Measurements from ENCODE around the gene AXL. TPM values are rescaled to one million over a fixed set of nuclear protein-coding genes. Genes with fewer than 3 reads are reported as not detected.

AXL gene
- total RNA-seq, 1 donor from 2014 or later, result 20.9 TPM

- no peak overlapping the region for H3K27ac Mint-ChIP-seq
- H3K9me3 Mint-ChIP-seq, result no peaks in the 10 kb centered on the region
- peaks cover 15% of the 10 kb centered on the region for H3K36me3 Mint-ChIP-seq
- DNase-seq (ENCODE audit: extremely low spot score, unreplicated experiment), result no peak
- H3K27me3 Mint-ChIP-seq, result no peaks in the 10 kb centered on the region
- no peak overlapping the region for H3K4me3 Mint-ChIP-seq
- TF ChIP-seq CTCF (conservative IDR thresholded peaks at IDR 0.05), result no peak
- peaks cover 18% of the 10 kb centered on the region for H3K4me1 Mint-ChIP-seq (ENCODE audit: unreplicated experiment)
Observed at GRCh38 chr19:41305927-41306793, 87.1 kb downstream of the AXL start.

GRCh38 chr19:41307090-41307875, 88.3 kb downstream of the AXL start:
- no peaks in the 10 kb centered on the region for H3K9me3 Mint-ChIP-seq
- H3K36me3 Mint-ChIP-seq, result peaks cover 8% of the 10 kb centered on the region
- no peaks in the 10 kb centered on the region for H3K27me3 Mint-ChIP-seq
- no peak for DNase-seq (ENCODE audit: extremely low spot score, unreplicated experiment)
- TF ChIP-seq CTCF (conservative IDR thresholded peaks at IDR 0.05), result no peak
- H3K27ac Mint-ChIP-seq, result peak overlapping the region; percentile 39
- peaks cover 25% of the 10 kb centered on the region for H3K4me1 Mint-ChIP-seq (ENCODE audit: unreplicated experiment)
- no peak overlapping the region for H3K4me3 Mint-ChIP-seq

DNA sequence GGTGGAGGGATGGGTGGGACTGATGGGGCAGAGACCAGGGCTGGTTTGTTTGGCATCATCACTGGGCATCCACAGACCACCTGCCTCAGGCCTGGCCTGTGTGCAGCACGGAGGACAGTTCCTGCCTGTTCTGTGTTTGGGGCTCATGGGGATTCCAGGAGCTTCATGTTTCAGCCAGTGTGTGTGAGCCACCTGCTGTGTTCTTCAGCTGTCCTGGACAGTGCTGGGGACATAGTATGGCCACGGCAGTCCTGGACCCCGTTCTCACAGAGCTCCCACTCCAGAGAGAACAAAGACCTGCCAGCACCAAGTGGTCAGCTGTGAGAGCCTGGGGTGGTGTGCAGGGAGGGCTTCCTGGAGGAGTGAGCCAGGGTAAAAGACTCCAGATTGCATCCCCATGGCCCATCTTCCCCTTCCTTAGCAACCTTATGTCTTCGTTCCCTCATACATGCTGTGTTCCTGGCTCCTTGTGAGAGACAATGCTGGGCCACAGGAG, 89.0 kb downstream of the AXL start:
- Mint-ChIP-seq H3K9me3 (no peaks in the 10 kb centered on the region), H3K4me1 (ENCODE audit: unreplicated experiment) (peaks cover 28% of the 10 kb centered on the region), H3K27ac (peak overlapping the region; percentile 96), H3K36me3 (peaks cover 8% of the 10 kb centered on the region), H3K4me3 (peak overlapping the region; percentile 100), H3K27me3 (no peaks in the 10 kb centered on the region)
- DNase-seq (ENCODE audit: extremely low spot score, unreplicated experiment), result no peak
- no peak for TF ChIP-seq CTCF (conservative IDR thresholded peaks at IDR 0.05)

DNA sequence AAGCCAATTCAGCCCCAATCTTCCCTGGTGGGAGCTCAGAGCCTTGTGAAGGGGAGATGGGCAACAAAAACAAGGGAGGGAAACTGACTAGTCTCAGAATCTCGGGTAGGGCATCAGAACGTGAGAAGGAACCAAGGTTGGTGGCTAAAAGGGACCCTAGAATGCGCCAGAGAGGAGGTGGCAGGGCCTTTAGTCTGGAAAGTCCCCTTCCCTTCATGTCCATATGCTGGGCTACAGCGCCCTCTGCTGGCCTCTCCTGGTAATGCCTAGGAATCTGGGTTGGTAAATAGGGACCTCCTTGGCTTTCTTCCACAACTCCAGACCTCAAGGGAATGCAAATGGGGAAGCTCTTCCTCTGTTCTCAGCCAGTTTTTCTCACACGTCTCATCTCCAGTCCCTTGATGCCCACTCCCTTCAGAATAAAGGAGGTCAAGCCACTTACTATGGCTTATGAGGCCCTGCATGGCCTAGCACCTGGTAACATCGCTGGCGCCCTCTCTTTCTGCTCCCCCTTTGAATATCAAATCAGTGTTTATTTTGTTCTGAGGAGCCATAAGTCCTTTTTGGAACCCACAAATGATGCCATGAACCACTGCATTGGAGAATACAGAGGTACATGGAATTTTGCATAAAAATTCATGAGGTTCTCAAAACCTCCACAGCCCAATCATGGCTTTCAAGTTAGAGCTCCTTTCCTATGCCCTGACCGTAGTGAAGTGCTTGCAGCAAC, 89.6 kb downstream of the AXL start:
- Mint-ChIP-seq H3K4me3 (peak overlapping the region; percentile 100), H3K9me3 (no peaks in the 10 kb centered on the region), H3K4me1 (ENCODE audit: unreplicated experiment) (peaks cover 34% of the 10 kb centered on the region), H3K27ac (peak overlapping the region; percentile 96), H3K36me3 (peaks cover 14% of the 10 kb centered on the region), H3K27me3 (no peaks in the 10 kb centered on the region)
- DNase-seq (ENCODE audit: extremely low spot score, unreplicated experiment), result peak; percentile 93
- peak; percentile 99 for TF ChIP-seq CTCF (conservative IDR thresholded peaks at IDR 0.05)
